ENCODE data around the gene TMEM132D.

The TMEM132D gene

DNA sequence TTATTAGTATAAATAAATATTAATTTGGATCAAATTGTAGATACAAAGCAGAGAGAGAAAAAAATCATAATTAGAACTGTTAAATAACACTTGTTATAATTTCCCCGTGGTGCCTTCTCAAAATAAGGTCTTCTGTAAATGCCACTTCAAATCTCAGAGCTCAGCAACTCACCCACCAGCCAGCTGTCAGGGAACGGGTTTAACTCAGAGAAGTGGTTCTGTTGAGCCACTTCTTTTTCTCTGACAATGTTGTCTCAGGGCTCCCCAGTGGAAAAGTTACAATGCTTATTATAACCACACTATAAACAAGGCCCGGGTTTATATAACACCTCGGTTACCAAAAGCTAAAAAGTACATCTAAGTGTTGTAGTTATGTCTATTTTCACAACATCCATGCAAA lies 598.0 kb downstream of the TMEM132D start:
- Histone ChIP-seq H3K23ac (ENCODE audit: low read length in 2 of 2) (no peak overlapping the region), H4K91ac (ENCODE audit: low read length) (no peak overlapping the region), H3K4ac (ENCODE audit: low read depth in 1 of 2, low read length in 2 of 2) (no peak overlapping the region), H3K14ac (ENCODE audit: low read length in 2 of 2) (no peak overlapping the region), H3K4me2 (ENCODE audit: low read length, poor library complexity, severe bottlenecking) (no peak overlapping the region), H2BK5ac (ENCODE audit: low read depth, low read length, poor library complexity, severe bottlenecking) (no peak overlapping the region), H2BK120ac (ENCODE audit: low read depth, low read length) (no peak overlapping the region), H2AFZ (ENCODE audit: low read depth, low read length) (no peak overlapping the region), H2BK12ac (ENCODE audit: low read length in 2 of 2) (no peak overlapping the region), H3K4me3 (ENCODE audit: insufficient read depth in 1 of 2, low read depth in 1 of 2, low read length in 2 of 2) (no peak overlapping the region), H2AK5ac (ENCODE audit: low read length, severe bottlenecking) (no peak overlapping the region), H3K79me1 (replicated peaks; ENCODE audit: low read length, poor library complexity, severe bottlenecking) (no peaks in the 10 kb centered on the region), H3K9me3 (ENCODE audit: control insufficient read depth, low read length) (peaks cover 23% of the 10 kb centered on the region), H3K36me3 (ENCODE audit: control insufficient read depth in 1 of 2, insufficient read depth in 2 of 2, low read depth in 1 of 2, low read length in 2 of 2) (no peaks in the 10 kb centered on the region), H4K8ac (ENCODE audit: low read length) (no peak overlapping the region), H3K18ac (ENCODE audit: low read depth in 1 of 2, low read length in 2 of 2) (no peak overlapping the region), H2BK15ac (ENCODE audit: low read depth, poor library complexity, severe bottlenecking) (no peak overlapping the region), H3K27me3 (ENCODE audit: control insufficient read depth in 1 of 2, insufficient read depth in 1 of 2, low read length in 2 of 2) (no peaks in the 10 kb centered on the region), H3K9ac (ENCODE audit: low read length) (no peak overlapping the region), H3K4me1 (ENCODE audit: control insufficient read depth, insufficient read depth, low read depth, low read length) (no peaks in the 10 kb centered on the region), H3K27ac (ENCODE audit: low read length, poor library complexity, severe bottlenecking) (no peak overlapping the region)
- DNase-seq, result no peak
- 47% methylated on average over 2 of the region's 4 CpGs for WGBS

GRCh38 chr12:129304529-129304928 lies 599.3 kb downstream of the TMEM132D start:
- peaks cover 29% of the 10 kb centered on the region for H3K9me3 ChIP-seq (ENCODE audit: control insufficient read depth, low read length)
- no peak overlapping the region for H2AFZ ChIP-seq (ENCODE audit: low read depth, low read length)
- no peak overlapping the region for H3K4ac ChIP-seq (ENCODE audit: low read depth in 1 of 2, low read length in 2 of 2)
- H3K18ac ChIP-seq (ENCODE audit: low read depth in 1 of 2, low read length in 2 of 2), result no peak overlapping the region
- no peak overlapping the region for H3K27ac ChIP-seq (ENCODE audit: low read length, poor library complexity, severe bottlenecking)
- H2BK15ac ChIP-seq (ENCODE audit: low read depth, poor library complexity, severe bottlenecking), result no peak overlapping the region
- H3K36me3 ChIP-seq (ENCODE audit: control insufficient read depth in 1 of 2, insufficient read depth in 2 of 2, low read depth in 1 of 2, low read length in 2 of 2), result no peaks in the 10 kb centered on the region
- no peaks in the 10 kb centered on the region for H3K4me1 ChIP-seq (ENCODE audit: control insufficient read depth, insufficient read depth, low read depth, low read length)
- 87% methylated on average over 5 of the region's 7 CpGs for WGBS
- H3K79me1 ChIP-seq (replicated peaks; ENCODE audit: low read length, poor library complexity, severe bottlenecking), result no peaks in the 10 kb centered on the region
- H3K14ac ChIP-seq (ENCODE audit: low read length in 2 of 2), result no peak overlapping the region
- no peak for DNase-seq
- H2BK5ac ChIP-seq (ENCODE audit: low read depth, low read length, poor library complexity, severe bottlenecking), result no peak overlapping the region
- no peak overlapping the region for H2BK12ac ChIP-seq (ENCODE audit: low read length in 2 of 2)
- no peak overlapping the region for H2BK120ac ChIP-seq (ENCODE audit: low read depth, low read length)
- H2AK5ac ChIP-seq (ENCODE audit: low read length, severe bottlenecking), result no peak overlapping the region
- no peak overlapping the region for H3K4me2 ChIP-seq (ENCODE audit: low read length, poor library complexity, severe bottlenecking)
- no peak overlapping the region for H3K4me3 ChIP-seq (ENCODE audit: insufficient read depth in 1 of 2, low read depth in 1 of 2, low read length in 2 of 2)
- H3K27me3 ChIP-seq (ENCODE audit: control insufficient read depth in 1 of 2, insufficient read depth in 1 of 2, low read length in 2 of 2), result no peaks in the 10 kb centered on the region
- H3K23ac ChIP-seq (ENCODE audit: low read length in 2 of 2), result no peak overlapping the region
- H3K9ac ChIP-seq (ENCODE audit: low read length), result no peak overlapping the region
- no peak overlapping the region for H4K91ac ChIP-seq (ENCODE audit: low read length)
- no peak overlapping the region for H4K8ac ChIP-seq (ENCODE audit: low read length)

DNA sequence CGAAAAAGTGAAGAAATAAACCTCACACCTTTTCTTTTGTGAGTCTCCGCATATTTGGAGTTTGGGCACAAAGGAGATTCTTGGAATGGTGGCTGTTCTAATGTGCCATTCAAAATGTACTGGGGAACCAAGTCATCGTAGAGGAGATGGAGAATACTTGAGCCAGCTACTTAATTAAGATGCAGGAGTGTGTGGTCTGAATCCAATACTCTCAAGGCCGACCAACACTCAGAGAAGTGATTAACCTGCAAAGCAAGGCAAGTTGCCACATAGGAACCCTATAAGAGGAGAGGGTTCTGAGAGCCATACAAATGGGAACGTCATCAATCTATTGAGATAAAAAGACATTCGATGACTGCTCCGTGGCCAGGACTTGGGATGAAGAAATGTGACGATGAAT lies 603.8 kb downstream of the TMEM132D start:
- no peak for DNase-seq
- no peaks in the 10 kb centered on the region for H3K4me1 ChIP-seq (ENCODE audit: control insufficient read depth, insufficient read depth, low read depth, low read length)
- 87% methylated on average over 8 of the region's 8 CpGs for WGBS

GRCh38 chr12:129298921-129299320 lies 604.9 kb downstream of the TMEM132D start:
- no peak overlapping the region for H4K91ac ChIP-seq (ENCODE audit: low read length)
- H3K4me2 ChIP-seq (ENCODE audit: low read length, poor library complexity, severe bottlenecking), result no peak overlapping the region
- no peak overlapping the region for H2BK15ac ChIP-seq (ENCODE audit: low read depth, poor library complexity, severe bottlenecking)
- H2AFZ ChIP-seq (ENCODE audit: low read depth, low read length), result no peak overlapping the region
- H3K9me3 ChIP-seq (ENCODE audit: control insufficient read depth, low read length), result peaks cover 33% of the 10 kb centered on the region
- H3K18ac ChIP-seq (ENCODE audit: low read depth in 1 of 2, low read length in 2 of 2), result no peak overlapping the region
- no peaks in the 10 kb centered on the region for H3K4me1 ChIP-seq (ENCODE audit: control insufficient read depth, insufficient read depth, low read depth, low read length)
- H2BK120ac ChIP-seq (ENCODE audit: low read depth, low read length), result no peak overlapping the region
- H2BK12ac ChIP-seq (ENCODE audit: low read length in 2 of 2), result no peak overlapping the region
- H3K4ac ChIP-seq (ENCODE audit: low read depth in 1 of 2, low read length in 2 of 2), result no peak overlapping the region
- no peak overlapping the region for H4K8ac ChIP-seq (ENCODE audit: low read length)
- DNase-seq, result no peak
- 66% methylated on average over 5 of the region's 5 CpGs for WGBS
- H2AK5ac ChIP-seq (ENCODE audit: low read length, severe bottlenecking), result no peak overlapping the region
- no peak overlapping the region for H3K4me3 ChIP-seq (ENCODE audit: insufficient read depth in 1 of 2, low read depth in 1 of 2, low read length in 2 of 2)
- no peak overlapping the region for H3K9ac ChIP-seq (ENCODE audit: low read length)
- no peak overlapping the region for H3K27ac ChIP-seq (ENCODE audit: low read length, poor library complexity, severe bottlenecking)
- H3K14ac ChIP-seq (ENCODE audit: low read length in 2 of 2), result no peak overlapping the region
- H2BK5ac ChIP-seq (ENCODE audit: low read depth, low read length, poor library complexity, severe bottlenecking), result no peak overlapping the region
- H3K79me1 ChIP-seq (replicated peaks; ENCODE audit: low read length, poor library complexity, severe bottlenecking), result no peaks in the 10 kb centered on the region
- H3K23ac ChIP-seq (ENCODE audit: low read length in 2 of 2), result no peak overlapping the region
- H3K36me3 ChIP-seq (ENCODE audit: control insufficient read depth in 1 of 2, insufficient read depth in 2 of 2, low read depth in 1 of 2, low read length in 2 of 2), result no peaks in the 10 kb centered on the region
- no peaks in the 10 kb centered on the region for H3K27me3 ChIP-seq (ENCODE audit: control insufficient read depth in 1 of 2, insufficient read depth in 1 of 2, low read length in 2 of 2)

More for the DNA sequence above, 603.8 kb downstream of the TMEM132D start:
- no peak overlapping the region for H2BK5ac ChIP-seq (ENCODE audit: low read depth, low read length, poor library complexity, severe bottlenecking)
- no peak overlapping the region for H3K4me2 ChIP-seq (ENCODE audit: low read length, poor library complexity, severe bottlenecking)
- no peak overlapping the region for H2BK120ac ChIP-seq (ENCODE audit: low read depth, low read length)
- peaks cover 31% of the 10 kb centered on the region for H3K9me3 ChIP-seq (ENCODE audit: control insufficient read depth, low read length)
- no peak overlapping the region for H3K23ac ChIP-seq (ENCODE audit: low read length in 2 of 2)
- no peak overlapping the region for H3K9ac ChIP-seq (ENCODE audit: low read length)
- no peak overlapping the region for H4K8ac ChIP-seq (ENCODE audit: low read length)
- H3K27me3 ChIP-seq (ENCODE audit: control insufficient read depth in 1 of 2, insufficient read depth in 1 of 2, low read length in 2 of 2), result no peaks in the 10 kb centered on the region
- no peak overlapping the region for H2BK12ac ChIP-seq (ENCODE audit: low read length in 2 of 2)
- H3K4ac ChIP-seq (ENCODE audit: low read depth in 1 of 2, low read length in 2 of 2), result no peak overlapping the region
- no peak overlapping the region for H2AFZ ChIP-seq (ENCODE audit: low read depth, low read length)
- H3K4me3 ChIP-seq (ENCODE audit: insufficient read depth in 1 of 2, low read depth in 1 of 2, low read length in 2 of 2), result no peak overlapping the region
- H3K27ac ChIP-seq (ENCODE audit: low read length, poor library complexity, severe bottlenecking), result no peak overlapping the region
- H3K36me3 ChIP-seq (ENCODE audit: control insufficient read depth in 1 of 2, insufficient read depth in 2 of 2, low read depth in 1 of 2, low read length in 2 of 2), result no peaks in the 10 kb centered on the region
- no peaks in the 10 kb centered on the region for H3K79me1 ChIP-seq (replicated peaks; ENCODE audit: low read length, poor library complexity, severe bottlenecking)
- H4K91ac ChIP-seq (ENCODE audit: low read length), result no peak overlapping the region
- no peak overlapping the region for H3K18ac ChIP-seq (ENCODE audit: low read depth in 1 of 2, low read length in 2 of 2)
- H2AK5ac ChIP-seq (ENCODE audit: low read length, severe bottlenecking), result no peak overlapping the region
- H3K14ac ChIP-seq (ENCODE audit: low read length in 2 of 2), result no peak overlapping the region
- H2BK15ac ChIP-seq (ENCODE audit: low read depth, poor library complexity, severe bottlenecking), result no peak overlapping the region

Measured in mesenchymal stem cell (in vitro differentiated cells and primary cell).